Hepatocyte (in vitro differentiated cells): Measurements from ENCODE around the gene EPM2AIP1.
"Not testable (repeated sequence)": the region's sequence is repeated elsewhere in the genome, so short reads cannot be mapped to it uniquely, and the experiment has no call there.

ENCODE experiments used
- CTCF ChIP-seq: fragments of 200-600 bp; sonication (generic); IDR thresholded peaks from 2 replicates; pipeline ENCODE4 v1.5.1; 2016; ENCODE audit warnings: antibody characterized with exemption, mild to moderate bottlenecking; ENCODE audit not compliant: poor library complexity
- EZH2phosphoT487 ChIP-seq: fragments of 200-600 bp; sonication (generic); IDR thresholded peaks from one replicate; pipeline ENCODE4 v1.6.1; 2018; ENCODE audit warnings: antibody characterized with exemption, mild to moderate bottlenecking, low read depth, moderate library complexity; ENCODE audit not compliant: unreplicated experiment, severe bottlenecking

- not testable (repeated sequence) for TF ChIP-seq CTCF, EZH2phosphoT487
Measured at GRCh38 chr3:37042712-37043111, 49.8 kb upstream of the EPM2AIP1 start.
